Activated CD8-positive, alpha-beta memory T cell treated with anti-CD3 and anti-CD28 coated beads, Interleukin-2, amount 10 ng/mL, durations not matched to agents 7 days and 5 days (primary cell): ENCODE results near the gene MBD5. TPM values are rescaled to one million over a fixed set of nuclear protein-coding genes. Genes with fewer than 3 reads are reported as not detected.

Source experiments
- ATAC-seq: fragments of 150-1000 bp; cut with Tn5 transposase; one replicate; pipeline ENCODE4 v1.10.0; 2021; ENCODE audit warnings: moderate library complexity
- CTCF ChIA-PET: fragments of 350-600 bp; sonication (Branson Sonifier 250); formaldehyde crosslinking; loops from one replicate; lab custom pipeline; 2021; ENCODE audit warnings: antibody characterized with exemption; lab: Charles Lee
- DNase-seq: peaks from one replicate; pipeline ENCODE4 v3.0.0-alpha.2; 2020
- H3K27ac Mint-ChIP-seq: one replicate; pipeline ENCODE4 v1.8.0; 2021; ENCODE audit warnings: mild to moderate bottlenecking, mixed read lengths
- H3K27me3 Mint-ChIP-seq: one replicate; pipeline ENCODE4 v1.8.0; 2021; ENCODE audit warnings: mixed read lengths
- H3K36me3 Mint-ChIP-seq: one replicate; pipeline ENCODE4 v1.8.0; 2021; ENCODE audit warnings: mild to moderate bottlenecking, mixed read lengths
- H3K4me1 Mint-ChIP-seq: one replicate; pipeline ENCODE4 v1.8.0; 2021; ENCODE audit warnings: mixed read lengths
- H3K4me3 Mint-ChIP-seq: one replicate; pipeline ENCODE4 v1.8.0; 2021; ENCODE audit warnings: mild to moderate bottlenecking, moderate library complexity, mixed read lengths
- H3K9me3 Mint-ChIP-seq: one replicate; pipeline ENCODE4 v1.8.0; 2022; ENCODE audit warnings: low read depth, mixed read lengths
- total RNA-seq, 2 experiments: library from RNA; stranded (reverse); gene quantifications; one replicate each; pipeline ENCODE4 v1.2.3, GENCODE V29; 2021

Gene MBD5
- total RNA-seq, 2 experiments from 2014 or later: 24.6 to 44.8 TPM

- H3K27me3 Mint-ChIP-seq: no peaks in the 10 kb centered on the region
- CTCF ChIA-PET: no interaction called here
- H3K4me1 Mint-ChIP-seq: no peaks in the 10 kb centered on the region
- H3K4me3 Mint-ChIP-seq: no peak overlapping the region
- H3K27ac Mint-ChIP-seq: no peak overlapping the region
- H3K9me3 Mint-ChIP-seq: no peaks in the 10 kb centered on the region
- DNase-seq (no peak), ATAC-seq (no peak)
- no peaks in the 10 kb centered on the region for H3K36me3 Mint-ChIP-seq
Measured at GRCh38 chr2:148032215-148032614, 11.3 kb downstream of the MBD5 start.

- H3K4me3 Mint-ChIP-seq: no peak overlapping the region
- CTCF ChIA-PET: no interaction called here
Measured at GRCh38 chr2:148039783-148040182, 18.9 kb downstream of the MBD5 start.

GRCh38 chr2:148042219-148042618 is 21.3 kb downstream of the MBD5 start:
- Mint-ChIP-seq H3K4me1 (peaks cover 11% of the 10 kb centered on the region), H3K4me3 (no peak overlapping the region), H3K27ac (no peak overlapping the region), H3K36me3 (peaks cover 3% of the 10 kb centered on the region), H3K27me3 (no peaks in the 10 kb centered on the region), H3K9me3 (no peaks in the 10 kb centered on the region)
- no peak for DNase-seq
- CTCF ChIA-PET: no interaction called here
- no peak for ATAC-seq

More at GRCh38 chr2:148039783-148040182, 18.9 kb downstream of the MBD5 start:
- H3K36me3 Mint-ChIP-seq: no peaks in the 10 kb centered on the region
- H3K27me3 Mint-ChIP-seq: no peaks in the 10 kb centered on the region
- H3K27ac Mint-ChIP-seq: no peak overlapping the region
- no peaks in the 10 kb centered on the region for H3K4me1 Mint-ChIP-seq
- H3K9me3 Mint-ChIP-seq: no peaks in the 10 kb centered on the region
- ATAC-seq (no peak), DNase-seq (no peak)

- CTCF ChIA-PET: interaction anchor here (0.6 kb wide), 1 partner anchor 70 kb away, joined by 3 read pairs; no protein-coding TSS in a partner anchor
- H3K36me3 Mint-ChIP-seq: peaks cover 3% of the 10 kb centered on the region
- H3K4me3 Mint-ChIP-seq: no peak overlapping the region
- ATAC-seq (no peak), DNase-seq (no peak)
- no peaks in the 10 kb centered on the region for H3K27me3 Mint-ChIP-seq
- H3K27ac Mint-ChIP-seq: no peak overlapping the region
- no peaks in the 10 kb centered on the region for H3K9me3 Mint-ChIP-seq
- peaks cover 23% of the 10 kb centered on the region for H3K4me1 Mint-ChIP-seq
Measured at GRCh38 chr2:148044322-148044721, 23.4 kb downstream of the MBD5 start.

- Mint-ChIP-seq H3K9me3 (no peaks in the 10 kb centered on the region), H3K36me3 (peaks cover 4% of the 10 kb centered on the region), H3K4me1 (peaks cover 33% of the 10 kb centered on the region), H3K27me3 (no peaks in the 10 kb centered on the region), H3K27ac (no peak overlapping the region), H3K4me3 (no peak overlapping the region)
- CTCF ChIA-PET: no interaction called here
- ATAC-seq: no peak
- DNase-seq: no peak
Measured at GRCh38 chr2:148046802-148047201, 25.9 kb downstream of the MBD5 start.

GRCh38 chr2:148048475-148049221 is 27.8 kb downstream of the MBD5 start:
- ATAC-seq: peak; percentile 27
- peaks cover 9% of the 10 kb centered on the region for H3K36me3 Mint-ChIP-seq
- H3K4me1 Mint-ChIP-seq: peaks cover 33% of the 10 kb centered on the region
- no peaks in the 10 kb centered on the region for H3K27me3 Mint-ChIP-seq
- no peak overlapping the region for H3K27ac Mint-ChIP-seq
- H3K9me3 Mint-ChIP-seq: no peaks in the 10 kb centered on the region
- H3K4me3 Mint-ChIP-seq: no peak overlapping the region
- CTCF ChIA-PET: no interaction called here
- DNase-seq: peak; percentile 40

- CTCF ChIA-PET: no interaction called here
- Mint-ChIP-seq H3K4me3 (no peak overlapping the region), H3K4me1 (peaks cover 33% of the 10 kb centered on the region), H3K36me3 (peaks cover 9% of the 10 kb centered on the region), H3K27ac (no peak overlapping the region), H3K9me3 (no peaks in the 10 kb centered on the region), H3K27me3 (no peaks in the 10 kb centered on the region)
- ATAC-seq (no peak), DNase-seq (no peak)
Measured at GRCh38 chr2:148049284-148049683, 28.4 kb downstream of the MBD5 start.

GRCh38 chr2:148052687-148053086 is 31.8 kb downstream of the MBD5 start:
- Mint-ChIP-seq H3K4me3 (no peak overlapping the region), H3K9me3 (no peaks in the 10 kb centered on the region), H3K4me1 (peaks cover 22% of the 10 kb centered on the region), H3K36me3 (peaks cover 12% of the 10 kb centered on the region), H3K27ac (no peak overlapping the region), H3K27me3 (no peaks in the 10 kb centered on the region)
- DNase-seq (no peak), ATAC-seq (no peak)
- CTCF ChIA-PET: no interaction called here

- Mint-ChIP-seq H3K4me3 (no peak overlapping the region), H3K27ac (no peak overlapping the region), H3K9me3 (no peaks in the 10 kb centered on the region), H3K4me1 (no peaks in the 10 kb centered on the region), H3K36me3 (peaks cover 8% of the 10 kb centered on the region), H3K27me3 (no peaks in the 10 kb centered on the region)
- DNase-seq (no peak), ATAC-seq (no peak)
- CTCF ChIA-PET: no interaction called here
Measured at GRCh38 chr2:148058641-148059040, 37.8 kb downstream of the MBD5 start.

GRCh38 chr2:148063633-148064032 is 42.7 kb downstream of the MBD5 start:
- DNase-seq (no peak), ATAC-seq (no peak)
- Mint-ChIP-seq H3K9me3 (no peaks in the 10 kb centered on the region), H3K27me3 (no peaks in the 10 kb centered on the region), H3K4me3 (no peak overlapping the region), H3K27ac (no peak overlapping the region), H3K4me1 (no peaks in the 10 kb centered on the region), H3K36me3 (peaks cover 8% of the 10 kb centered on the region)
- CTCF ChIA-PET: no interaction called here

GRCh38 chr2:148065936-148066335 is 45.0 kb downstream of the MBD5 start:
- CTCF ChIA-PET: no interaction called here
- no peaks in the 10 kb centered on the region for H3K4me1 Mint-ChIP-seq
- no peaks in the 10 kb centered on the region for H3K27me3 Mint-ChIP-seq
- no peak overlapping the region for H3K4me3 Mint-ChIP-seq
- ATAC-seq: no peak
- no peak for DNase-seq
- H3K27ac Mint-ChIP-seq: no peak overlapping the region
- peaks cover 8% of the 10 kb centered on the region for H3K36me3 Mint-ChIP-seq
- no peaks in the 10 kb centered on the region for H3K9me3 Mint-ChIP-seq

GRCh38 chr2:148067801-148068200 is 46.9 kb downstream of the MBD5 start:
- no peak overlapping the region for H3K27ac Mint-ChIP-seq
- no peak for DNase-seq
- peaks cover 8% of the 10 kb centered on the region for H3K36me3 Mint-ChIP-seq
- no peaks in the 10 kb centered on the region for H3K9me3 Mint-ChIP-seq
- no peak for ATAC-seq
- H3K27me3 Mint-ChIP-seq: no peaks in the 10 kb centered on the region
- H3K4me3 Mint-ChIP-seq: no peak overlapping the region
- no peaks in the 10 kb centered on the region for H3K4me1 Mint-ChIP-seq
- CTCF ChIA-PET: interaction anchor here (0.5 to 0.9 kb wide), 2 partner anchors 45 to 221 kb away, joined by 3 read pairs; no protein-coding TSS in a partner anchor

- Mint-ChIP-seq H3K4me1 (no peaks in the 10 kb centered on the region), H3K36me3 (peaks cover 4% of the 10 kb centered on the region), H3K4me3 (no peak overlapping the region), H3K9me3 (no peaks in the 10 kb centered on the region), H3K27me3 (no peaks in the 10 kb centered on the region), H3K27ac (no peak overlapping the region)
- no peak for DNase-seq
- CTCF ChIA-PET: no interaction called here
- ATAC-seq: no peak
Measured at GRCh38 chr2:148071351-148071750, 50.5 kb downstream of the MBD5 start.

GRCh38 chr2:148096012-148096411 is 75.1 kb downstream of the MBD5 start:
- CTCF ChIA-PET: no interaction called here
- ATAC-seq (no peak), DNase-seq (no peak)
- no peaks in the 10 kb centered on the region for H3K27me3 Mint-ChIP-seq
- peaks cover 3% of the 10 kb centered on the region for H3K4me1 Mint-ChIP-seq
- peaks cover 8% of the 10 kb centered on the region for H3K9me3 Mint-ChIP-seq
- no peak overlapping the region for H3K27ac Mint-ChIP-seq
- no peak overlapping the region for H3K4me3 Mint-ChIP-seq
- H3K36me3 Mint-ChIP-seq: peaks cover 3% of the 10 kb centered on the region
